Fibroblast of mammary gland (primary cell): Measurements from ENCODE around the gene LTA.

Experiments
- DNase-seq: peaks from one replicate; pipeline ENCODE4 v3.0.0-alpha.2; 2010; ENCODE audit warnings: low read depth
- H3K4me3 ChIP-seq: 2 replicates; pipeline ENCODE4 v1.5.1; 2011; ENCODE audit warnings: low read depth, mild to moderate bottlenecking, low read length, moderate library complexity; ENCODE audit not compliant: control insufficient read depth
- TF ChIP-seq, protein P1 (sequence below): conservative IDR thresholded peaks from 2 replicates; pipeline ENCODE4 v1.5.1; 2011; ENCODE audit warnings: low read depth, low read length, inconsistent platforms; ENCODE audit not compliant: control insufficient read depth, insufficient read depth

LTA gene

DNA sequence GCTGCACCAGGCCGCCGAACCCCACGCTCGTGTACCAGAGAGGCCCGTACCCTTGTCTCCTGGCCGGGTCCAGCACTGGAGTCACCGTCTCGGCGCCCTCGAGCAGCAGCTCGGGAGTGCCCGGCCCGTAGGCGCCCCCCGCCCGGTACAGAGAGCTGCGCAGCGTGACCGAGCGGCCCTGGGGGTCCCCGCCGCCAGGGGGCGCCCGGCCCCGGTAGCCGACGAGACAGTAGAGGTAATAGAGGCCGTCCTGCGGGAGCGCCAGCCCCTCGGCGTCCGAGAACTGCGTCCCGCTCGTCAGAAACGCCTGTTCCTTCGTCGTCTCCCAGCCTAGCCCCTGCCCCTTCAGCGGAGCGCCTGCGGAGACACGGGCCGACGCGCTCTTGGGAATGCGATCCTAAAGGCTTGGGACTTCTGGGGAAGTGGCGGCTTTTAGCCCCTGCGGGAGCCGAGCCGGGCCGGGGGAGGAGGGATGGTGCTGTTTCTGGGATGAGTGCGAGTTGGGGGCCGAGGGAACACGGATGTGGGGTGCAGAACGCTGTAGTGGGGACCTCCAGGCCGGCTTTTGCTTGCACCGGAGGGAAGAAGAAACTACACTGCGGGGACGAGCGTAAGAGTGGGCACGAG is 8.8 kb downstream of the LTA start:
- TF ChIP-seq, protein P1, sequence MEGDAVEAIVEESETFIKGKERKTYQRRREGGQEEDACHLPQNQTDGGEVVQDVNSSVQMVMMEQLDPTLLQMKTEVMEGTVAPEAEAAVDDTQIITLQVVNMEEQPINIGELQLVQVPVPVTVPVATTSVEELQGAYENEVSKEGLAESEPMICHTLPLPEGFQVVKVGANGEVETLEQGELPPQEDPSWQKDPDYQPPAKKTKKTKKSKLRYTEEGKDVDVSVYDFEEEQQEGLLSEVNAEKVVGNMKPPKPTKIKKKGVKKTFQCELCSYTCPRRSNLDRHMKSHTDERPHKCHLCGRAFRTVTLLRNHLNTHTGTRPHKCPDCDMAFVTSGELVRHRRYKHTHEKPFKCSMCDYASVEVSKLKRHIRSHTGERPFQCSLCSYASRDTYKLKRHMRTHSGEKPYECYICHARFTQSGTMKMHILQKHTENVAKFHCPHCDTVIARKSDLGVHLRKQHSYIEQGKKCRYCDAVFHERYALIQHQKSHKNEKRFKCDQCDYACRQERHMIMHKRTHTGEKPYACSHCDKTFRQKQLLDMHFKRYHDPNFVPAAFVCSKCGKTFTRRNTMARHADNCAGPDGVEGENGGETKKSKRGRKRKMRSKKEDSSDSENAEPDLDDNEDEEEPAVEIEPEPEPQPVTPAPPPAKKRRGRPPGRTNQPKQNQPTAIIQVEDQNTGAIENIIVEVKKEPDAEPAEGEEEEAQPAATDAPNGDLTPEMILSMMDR = peak; percentile 49
- peak overlapping the region; percentile 83 for H3K4me3 ChIP-seq
- DNase-seq = peak; percentile 66

DNA sequence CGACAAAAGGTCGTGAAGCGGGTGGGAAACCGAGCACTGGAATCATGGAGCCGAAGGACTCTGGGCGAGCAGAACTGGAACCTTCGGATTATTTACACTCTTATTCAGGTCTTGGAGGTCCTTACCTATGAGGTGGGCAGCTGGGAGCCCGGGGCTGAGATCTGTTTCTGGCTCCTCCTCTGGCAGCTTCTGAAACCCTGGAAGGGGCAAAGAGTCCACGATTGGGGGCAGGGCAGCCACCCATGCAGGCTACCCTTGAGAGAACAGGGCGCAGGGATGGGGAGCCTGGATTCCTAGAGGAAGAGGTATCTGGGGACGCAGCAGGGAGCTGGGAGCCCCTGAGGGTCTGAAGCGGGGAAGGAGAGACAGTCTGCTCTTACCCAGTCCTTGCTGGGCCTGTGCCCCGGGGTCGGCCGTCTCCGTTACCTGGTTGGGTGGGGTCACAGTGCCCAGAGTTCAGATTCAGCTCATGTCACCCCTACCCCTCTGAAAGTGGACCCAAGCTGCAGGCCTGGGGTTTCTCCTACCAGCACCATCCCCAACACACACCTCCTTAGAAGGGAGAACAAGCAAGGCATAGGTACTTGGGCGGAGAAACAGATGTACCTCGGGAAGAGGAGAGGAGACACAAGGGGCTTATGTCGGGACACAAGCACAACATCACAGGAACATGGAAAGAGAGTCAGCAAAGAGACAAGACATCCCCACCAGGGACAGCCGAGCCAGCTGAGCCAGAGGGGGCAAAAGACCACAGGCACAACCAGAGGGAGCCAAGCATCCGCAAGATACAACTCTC is 9.5 kb downstream of the LTA start:
- TF ChIP-seq, protein P1 = no peak
- H3K4me3 ChIP-seq = peak overlapping the region; percentile 83
- no peak for DNase-seq

DNA sequence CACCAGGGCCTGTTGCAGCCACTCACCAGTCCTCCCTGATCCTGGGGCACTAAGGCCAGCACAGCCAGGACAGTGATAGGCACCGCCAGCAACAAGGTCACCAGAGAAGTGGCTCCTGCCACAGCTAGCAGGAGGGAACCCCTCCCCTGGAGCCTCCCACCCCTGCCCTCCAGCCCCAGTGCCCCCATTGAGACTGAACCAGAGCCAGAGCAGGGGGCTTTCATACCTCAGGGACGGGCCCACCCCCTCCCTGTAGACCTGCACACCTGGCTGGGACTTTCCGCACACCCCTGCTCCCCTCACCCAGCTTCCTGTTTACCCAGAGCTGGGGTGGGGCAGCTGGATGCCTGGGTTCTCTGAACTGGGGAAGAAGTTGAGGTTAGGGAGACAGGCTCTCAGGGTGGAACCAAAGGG is 10.1 kb downstream of the LTA start, which contains the start of gene LTB:
Gene LTB, minus strand, starts transcription at position 195 of the 414 bp plus-strand sequence. Its CDS starts 7 bp downstream, at position 188.
- peak within 1 kb of the TSS; percentile 83 for H3K4me3 ChIP-seq
- DNase-seq = no peak
- TF ChIP-seq, protein P1 = no peak

DNA sequence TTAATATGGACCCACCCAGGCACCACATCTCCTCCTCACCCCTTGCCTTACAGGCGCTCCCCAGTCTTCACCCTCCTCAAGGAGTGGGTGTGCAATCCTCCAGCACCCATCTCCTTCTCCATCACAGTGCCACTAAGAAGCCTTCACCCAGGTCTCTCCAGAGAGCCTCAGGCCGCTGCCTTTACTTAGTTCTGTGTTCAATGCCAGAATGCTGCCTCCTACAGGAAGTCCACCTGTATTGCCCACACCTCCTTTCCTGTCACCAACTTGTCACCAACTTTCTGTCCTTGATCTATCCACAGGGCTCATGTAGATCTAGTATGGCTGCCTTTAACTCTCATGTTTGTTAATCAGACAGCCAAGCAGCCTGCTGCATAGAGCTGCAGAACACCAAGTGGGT is 13.4 kb downstream of the LTA start:
- DNase-seq = peak; percentile 19
- H3K4me3 ChIP-seq = no peak overlapping the region

DNA sequence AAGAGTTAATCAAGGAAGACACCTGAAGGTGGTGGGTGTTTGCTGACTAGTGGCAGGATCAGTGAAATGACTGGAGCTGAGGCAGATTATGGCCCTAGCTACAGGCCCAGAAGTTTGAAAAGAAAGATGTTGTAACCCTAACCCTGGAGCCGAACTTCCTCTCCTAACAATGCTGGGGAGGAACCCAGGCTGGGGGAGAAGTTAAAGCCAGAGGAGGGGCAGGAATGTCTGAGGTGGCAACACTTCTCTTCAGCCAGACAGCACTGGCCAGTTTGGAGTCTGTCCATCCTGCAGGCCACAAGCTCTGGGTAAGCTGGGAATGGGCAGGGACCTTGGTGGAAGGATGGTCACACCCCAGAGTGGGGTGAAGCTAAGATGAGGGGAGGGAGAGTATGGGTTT is 13.9 kb downstream of the LTA start, which contains the start of gene LST1:
Gene LST1, plus strand, starts transcription at position 270 of the 400 bp plus-strand sequence. CDS start 1,023 bp downstream, outside the sequence.
- H3K4me3 ChIP-seq = no peak within 1 kb of the TSS
- no peak for DNase-seq
- TF ChIP-seq, protein P1 = no peak

More for the DNA sequence above, 13.4 kb downstream of the LTA start:
- TF ChIP-seq, protein P1 = peak; percentile 44

DNA sequence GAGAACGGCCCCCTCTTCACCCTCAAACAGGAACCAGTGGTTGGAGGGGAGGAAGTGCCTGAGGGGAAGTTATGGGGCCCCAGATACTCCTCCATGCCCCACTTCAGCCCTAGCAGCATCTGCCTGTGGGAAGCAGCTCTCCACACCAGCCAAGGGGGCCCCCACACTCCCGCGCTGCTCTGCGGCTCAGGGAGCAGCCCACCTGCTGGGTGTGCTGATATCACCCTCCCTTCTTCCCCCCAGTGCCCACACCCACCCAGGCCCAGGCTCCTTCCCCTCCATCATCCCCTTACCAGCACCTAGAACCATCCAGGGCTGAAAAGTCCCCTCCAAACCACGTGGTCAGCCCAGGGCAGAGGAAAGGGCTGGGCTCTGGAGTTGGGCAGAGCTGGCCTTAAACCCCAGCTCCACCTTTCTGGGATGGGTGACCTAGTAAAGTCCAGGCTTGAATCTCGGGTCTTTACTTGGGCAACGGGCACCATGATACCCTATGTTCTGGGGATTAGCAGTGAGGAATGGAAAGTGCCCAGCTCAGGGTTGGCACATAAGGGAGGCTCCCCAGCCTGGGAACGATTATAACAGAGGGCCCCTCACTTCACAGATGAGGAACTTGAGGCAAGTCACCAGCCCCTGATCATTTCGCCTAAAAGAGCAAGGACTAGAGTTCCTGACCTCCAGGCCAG is 14.7 kb downstream of the LTA start:
- TF ChIP-seq, protein P1 = no peak
- DNase-seq = no peak
- H3K4me3 ChIP-seq = no peak overlapping the region
